Dendritic cell treated with granulocyte-macrophage colony-stimulating factor and Interleukin-4, amounts not matched to agents 40 ng/mL and 50 ng/mL, for 4 days (primary cell): ENCODE results near the gene BPNT1.
"Not testable (repeated sequence)": the region's sequence is repeated elsewhere in the genome, so short reads cannot be mapped to it uniquely, and the experiment has no call there.

ENCODE experiments used
- H3K27ac Mint-ChIP-seq: one replicate; pipeline ENCODE4 v1.8.0; 2022; ENCODE audit warnings: mild to moderate bottlenecking, mixed read lengths
- H3K27me3 Mint-ChIP-seq: one replicate; pipeline ENCODE4 v1.8.0; 2022; ENCODE audit warnings: mild to moderate bottlenecking, mixed read lengths
- H3K36me3 Mint-ChIP-seq: one replicate; pipeline ENCODE4 v1.8.0; 2022; ENCODE audit warnings: low read depth, mixed read lengths
- H3K4me1 Mint-ChIP-seq: one replicate; pipeline ENCODE4 v1.8.0; 2022; ENCODE audit warnings: low read depth, mixed read lengths
- H3K4me3 Mint-ChIP-seq: one replicate; pipeline ENCODE4 v1.8.0; 2022; ENCODE audit warnings: mild to moderate bottlenecking, moderate library complexity, mixed read lengths
- H3K9me3 Mint-ChIP-seq: one replicate; pipeline ENCODE4 v1.8.0; 2022; ENCODE audit warnings: mixed read lengths
- intact Hi-C: fragments of 100-400 bp; cut with micrococcal nuclease; formaldehyde crosslinking; loops from one replicate; pipeline ENCODE4 v1.15.0; 2022

The BPNT1 gene

GRCh38 chr1:220046052-220046930, 43.3 kb downstream of the BPNT1 start, which contains the start of gene EPRS1:
Gene EPRS1 (minus strand): TSS chr1:220046505. CDS start chr1:220046388, 117 bp downstream.
- peaks cover 32% of the 10 kb centered on the region for H3K36me3 Mint-ChIP-seq
- H3K9me3 Mint-ChIP-seq, result no peaks in the 10 kb centered on the region
- intact Hi-C loops, result loop anchor here (1.0 to 2.0 kb wide), 2 partner anchors 43 to 48 kb away; partner anchors contain the start of genes BPNT1 and IARS2
- peaks cover 20% of the 10 kb centered on the region for H3K4me1 Mint-ChIP-seq
- H3K4me3 Mint-ChIP-seq, result peak within 1 kb of the TSS; percentile 92
- H3K27ac Mint-ChIP-seq, result peak within 1 kb of the TSS; percentile 90
- no peaks in the 10 kb centered on the region for H3K27me3 Mint-ChIP-seq

GRCh38 chr1:220045356-220046051, 44.1 kb downstream of the BPNT1 start:
- H3K27me3 Mint-ChIP-seq, result no peaks in the 10 kb centered on the region
- H3K4me3 Mint-ChIP-seq, result peak overlapping the region; percentile 92
- peaks cover 36% of the 10 kb centered on the region for H3K36me3 Mint-ChIP-seq
- peaks cover 20% of the 10 kb centered on the region for H3K4me1 Mint-ChIP-seq
- intact Hi-C loops, result loop anchor here (1.0 to 2.0 kb wide), 2 partner anchors 43 to 49 kb away; partner anchors contain the start of genes BPNT1 and IARS2
- H3K27ac Mint-ChIP-seq, result peak overlapping the region; percentile 90
- no peaks in the 10 kb centered on the region for H3K9me3 Mint-ChIP-seq

GRCh38 chr1:220044678-220045355, 44.8 kb downstream of the BPNT1 start:
- Mint-ChIP-seq H3K27me3 (no peaks in the 10 kb centered on the region), H3K9me3 (no peaks in the 10 kb centered on the region), H3K4me3 (peak overlapping the region; percentile 92), H3K4me1 (peaks cover 20% of the 10 kb centered on the region), H3K36me3 (peaks cover 43% of the 10 kb centered on the region), H3K27ac (peak overlapping the region; percentile 90)
- intact Hi-C loops, result no loop called here

DNA sequence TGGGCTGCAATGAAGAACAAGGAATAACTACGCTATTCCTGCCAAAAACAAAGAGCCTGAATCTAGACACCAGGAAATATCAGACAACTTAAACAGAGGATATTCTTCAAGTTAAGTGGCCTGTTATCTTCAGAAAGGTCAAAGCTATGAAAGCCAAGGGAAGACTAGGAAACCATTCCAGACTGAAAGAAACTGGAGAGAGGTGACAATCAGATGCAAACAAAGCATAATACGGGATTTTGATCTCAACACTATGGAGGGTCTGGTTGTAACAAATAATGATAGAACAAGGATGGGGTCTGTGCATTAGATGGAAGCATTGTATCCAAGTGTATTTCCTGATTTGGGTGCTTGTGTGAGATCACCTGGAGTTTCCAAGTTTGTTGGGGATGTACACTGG, 45.9 kb downstream of the BPNT1 start:
- peaks cover 20% of the 10 kb centered on the region for H3K4me1 Mint-ChIP-seq
- no peaks in the 10 kb centered on the region for H3K27me3 Mint-ChIP-seq
- H3K4me3 Mint-ChIP-seq, result no peak overlapping the region
- no peak overlapping the region for H3K27ac Mint-ChIP-seq
- intact Hi-C loops, result no loop called here
- H3K9me3 Mint-ChIP-seq, result no peaks in the 10 kb centered on the region
- H3K36me3 Mint-ChIP-seq, result peaks cover 55% of the 10 kb centered on the region

- Mint-ChIP-seq H3K27me3 (no peaks in the 10 kb centered on the region), H3K36me3 (peaks cover 68% of the 10 kb centered on the region), H3K9me3 (no peaks in the 10 kb centered on the region), H3K4me1 (peaks cover 21% of the 10 kb centered on the region), H3K27ac (no peak overlapping the region), H3K4me3 (no peak overlapping the region)
- intact Hi-C loops, result no loop called here
Observed at GRCh38 chr1:220040028-220040596, 49.5 kb downstream of the BPNT1 start.

GRCh38 chr1:220038640-220039039, 50.9 kb downstream of the BPNT1 start:
- intact Hi-C loops, result no loop called here
- no peaks in the 10 kb centered on the region for H3K27me3 Mint-ChIP-seq
- H3K4me3 Mint-ChIP-seq, result no peak overlapping the region
- H3K27ac Mint-ChIP-seq, result no peak overlapping the region
- peaks cover 69% of the 10 kb centered on the region for H3K36me3 Mint-ChIP-seq
- H3K4me1 Mint-ChIP-seq, result peaks cover 15% of the 10 kb centered on the region
- H3K9me3 Mint-ChIP-seq, result no peaks in the 10 kb centered on the region

- Mint-ChIP-seq H3K4me1 (peaks cover 14% of the 10 kb centered on the region), H3K36me3 (peaks cover 74% of the 10 kb centered on the region)
- H3K9me3 Mint-ChIP-seq, H3K27me3 Mint-ChIP-seq, H3K4me3 Mint-ChIP-seq, H3K27ac Mint-ChIP-seq, intact Hi-C loops: not testable (repeated sequence)
Observed at GRCh38 chr1:220037810-220038209, 51.8 kb downstream of the BPNT1 start.

DNA sequence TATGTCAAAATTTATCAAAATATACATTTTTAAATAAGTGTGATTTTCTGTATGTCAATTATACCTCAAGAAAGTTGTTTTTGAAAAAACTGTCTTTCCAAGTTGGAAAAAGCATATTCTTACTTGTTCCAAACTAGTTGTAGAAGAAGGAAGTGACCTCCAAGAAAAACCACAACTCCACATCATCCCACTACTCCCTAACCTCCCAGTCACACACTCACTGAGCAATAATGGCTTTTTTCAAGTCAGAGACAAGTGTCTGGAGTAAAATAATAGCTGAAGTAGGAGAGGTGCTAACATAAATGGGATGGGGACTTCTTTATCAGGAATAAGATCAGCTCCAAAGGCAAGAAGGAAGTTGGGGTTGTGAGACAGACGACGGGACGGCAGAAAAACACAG, 56.7 kb downstream of the BPNT1 start:
- Mint-ChIP-seq H3K27ac (peak overlapping the region; percentile 2), H3K4me3 (no peak overlapping the region), H3K27me3 (no peaks in the 10 kb centered on the region), H3K4me1 (peaks cover 14% of the 10 kb centered on the region), H3K36me3 (peaks cover 76% of the 10 kb centered on the region), H3K9me3 (no peaks in the 10 kb centered on the region)
- intact Hi-C loops, result no loop called here

GRCh38 chr1:220031287-220031686, 58.3 kb downstream of the BPNT1 start:
- Mint-ChIP-seq H3K27ac (no peak overlapping the region), H3K4me3 (no peak overlapping the region), H3K4me1 (peaks cover 7% of the 10 kb centered on the region), H3K36me3 (peaks cover 77% of the 10 kb centered on the region), H3K9me3 (no peaks in the 10 kb centered on the region), H3K27me3 (no peaks in the 10 kb centered on the region)
- intact Hi-C loops, result no loop called here

- intact Hi-C loops, result no loop called here
- Mint-ChIP-seq H3K4me3 (no peak overlapping the region), H3K36me3 (peaks cover 95% of the 10 kb centered on the region), H3K4me1 (peaks cover 6% of the 10 kb centered on the region), H3K27ac (no peak overlapping the region), H3K9me3 (no peaks in the 10 kb centered on the region), H3K27me3 (no peaks in the 10 kb centered on the region)
Observed at GRCh38 chr1:220028346-220028895, 61.2 kb downstream of the BPNT1 start.

- Mint-ChIP-seq H3K4me1 (no peaks in the 10 kb centered on the region), H3K36me3 (peaks cover 96% of the 10 kb centered on the region), H3K9me3 (no peaks in the 10 kb centered on the region), H3K27ac (no peak overlapping the region), H3K4me3 (no peak overlapping the region), H3K27me3 (no peaks in the 10 kb centered on the region)
- intact Hi-C loops, result loop anchor here (5.0 to 10.0 kb wide), 2 partner anchors 37 to 146 kb away; no protein-coding TSS in a partner anchor
Observed at GRCh38 chr1:220019071-220019470, 70.5 kb downstream of the BPNT1 start.

- Mint-ChIP-seq H3K36me3 (peaks cover 89% of the 10 kb centered on the region), H3K27ac (no peak overlapping the region), H3K4me1 (no peaks in the 10 kb centered on the region), H3K4me3 (no peak overlapping the region), H3K27me3 (no peaks in the 10 kb centered on the region), H3K9me3 (no peaks in the 10 kb centered on the region)
- intact Hi-C loops, result loop anchor here (10.0 kb wide), 1 partner anchor 151 kb away; no protein-coding TSS in a partner anchor
Observed at GRCh38 chr1:220013497-220013896, 76.1 kb downstream of the BPNT1 start.

DNA sequence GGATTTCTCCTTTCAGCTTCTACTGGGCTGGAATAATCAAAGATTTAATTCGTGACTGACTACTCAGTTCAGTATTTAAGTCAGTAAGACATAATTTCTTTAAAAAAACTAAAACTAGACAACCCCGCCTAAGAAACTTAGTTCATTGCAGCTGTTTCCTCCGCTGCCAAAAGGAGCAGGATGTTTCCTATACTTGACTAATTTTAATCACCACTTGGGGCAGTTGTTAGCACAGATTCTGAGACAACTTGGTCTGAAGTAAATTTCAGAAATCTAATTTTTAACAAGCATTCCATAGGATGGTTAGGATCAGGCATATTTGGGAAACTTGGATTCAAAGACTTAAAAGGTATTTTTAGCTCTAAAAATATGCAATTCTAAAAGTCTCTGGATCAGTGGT, 77.3 kb downstream of the BPNT1 start:
- Mint-ChIP-seq H3K36me3 (peaks cover 90% of the 10 kb centered on the region), H3K27me3 (no peaks in the 10 kb centered on the region), H3K4me1 (no peaks in the 10 kb centered on the region), H3K4me3 (no peak overlapping the region), H3K27ac (no peak overlapping the region), H3K9me3 (no peaks in the 10 kb centered on the region)
- intact Hi-C loops, result loop anchor here (10.0 kb wide), 1 partner anchor 153 kb away; no protein-coding TSS in a partner anchor
